GM18502 (cell line): ENCODE results near the gene OR10A6.

Experiments
- ATAC-seq: cut with Tn5 transposase; IDR thresholded peaks from one replicate; pipeline ENCODE4 v1.9.1; 2021; ENCODE audit warnings: mild to moderate bottlenecking; ENCODE audit not compliant: unreplicated experiment, poor library complexity

OR10A6 gene

DNA sequence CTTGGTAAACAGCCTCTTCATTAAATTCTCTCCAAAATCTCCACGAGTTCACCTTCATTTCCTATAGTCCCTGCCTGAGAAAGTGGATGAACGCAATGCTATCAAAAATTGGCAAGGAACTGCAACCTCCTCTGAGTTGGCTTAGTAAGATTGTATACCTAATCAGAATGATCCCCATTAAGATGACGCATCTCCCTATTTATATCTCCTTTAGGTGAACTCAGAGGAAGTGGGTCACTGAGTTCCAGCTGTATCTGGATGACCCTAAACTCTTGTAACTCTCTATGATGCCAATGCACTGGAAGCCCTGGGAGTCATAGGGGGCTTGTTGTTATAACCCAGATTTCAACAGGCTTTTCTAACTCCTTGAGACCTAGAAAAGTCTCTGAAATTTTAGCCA, 48.2 kb downstream of the OR10A6 start:
- ATAC-seq, result no peak
